ENCODE measurements around the gene OR8B12.
"Not testable (repeated sequence)": the region's sequence is repeated elsewhere in the genome, so short reads cannot be mapped to it uniquely, and the experiment has no call there.

The OR8B12 gene

GRCh38 chr11:124534051-124534450, 9.4 kb downstream of the OR8B12 start:
- no peak for TF ChIP-seq CTCF (IDR thresholded peaks at IDR 0.05; ENCODE audit: insufficient read depth, low read depth, low read length, missing control alignments)
- no peak overlapping the region for H3K4me3 ChIP-seq (ENCODE audit: low read depth, low read length)
- DNase-seq (ENCODE audit: low read depth) = no peak

- H3K4me3 ChIP-seq (ENCODE audit: low read depth, low read length) = no peak overlapping the region
- no peak for DNase-seq (ENCODE audit: low read depth)
- TF ChIP-seq CTCF (IDR thresholded peaks at IDR 0.05; ENCODE audit: insufficient read depth, low read depth, low read length, missing control alignments) = no peak
These were observed 9.8 kb downstream of the OR8B12 start for GRCh38 chr11:124533626-124534025.

- DNase-seq (ENCODE audit: low read depth) = no peak
- H3K4me3 ChIP-seq (ENCODE audit: low read depth, low read length) = no peak overlapping the region
- TF ChIP-seq CTCF (IDR thresholded peaks at IDR 0.05; ENCODE audit: insufficient read depth, low read depth, low read length, missing control alignments) = no peak
These were observed 23.0 kb downstream of the OR8B12 start for GRCh38 chr11:124520550-124520854.

GRCh38 chr11:124519850-124520549, 23.5 kb downstream of the OR8B12 start:
- DNase-seq (ENCODE audit: low read depth) = no peak

GRCh38 chr11:124518989-124519451, 24.4 kb downstream of the OR8B12 start:
- TF ChIP-seq CTCF (IDR thresholded peaks at IDR 0.05; ENCODE audit: insufficient read depth, low read depth, low read length, missing control alignments) = no peak
- peak; percentile 20 for DNase-seq (ENCODE audit: low read depth)
- H3K4me3 ChIP-seq (ENCODE audit: low read depth, low read length) = no peak overlapping the region

More at GRCh38 chr11:124519850-124520549, 23.5 kb downstream of the OR8B12 start:
- TF ChIP-seq CTCF (IDR thresholded peaks at IDR 0.05; ENCODE audit: insufficient read depth, low read depth, low read length, missing control alignments) = no peak
- no peak overlapping the region for H3K4me3 ChIP-seq (ENCODE audit: low read depth, low read length)

- no peak for TF ChIP-seq CTCF (IDR thresholded peaks at IDR 0.05; ENCODE audit: insufficient read depth, low read depth, low read length, missing control alignments)
- no peak overlapping the region for H3K4me3 ChIP-seq (ENCODE audit: low read depth, low read length)
- DNase-seq (ENCODE audit: low read depth) = no peak
These were observed 26.1 kb downstream of the OR8B12 start for GRCh38 chr11:124517314-124517713.

GRCh38 chr11:124514675-124515074, 28.8 kb downstream of the OR8B12 start:
- not testable (repeated sequence) for H3K4me3 ChIP-seq (ENCODE audit: low read depth, low read length); DNase-seq (ENCODE audit: low read depth)
